Adipocyte (in vitro differentiated cells): ENCODE results near the gene MLLT10.

Experiments
- DNase-seq: peaks from one replicate; pipeline ENCODE4 v3.0.0-alpha.2; 2015; ENCODE audit warnings: low read depth
- H3K27me3 ChIP-seq: replicated peaks from 2 replicates; pipeline ENCODE4 v1.7.0; 2013; ENCODE audit warnings: mild to moderate bottlenecking, low read length, moderate library complexity; ENCODE audit not compliant: control insufficient read depth, insufficient read depth
- H3K36me3 ChIP-seq: 2 replicates; pipeline ENCODE4 v1.7.0; 2013; ENCODE audit warnings: low read length, mild to moderate bottlenecking, moderate library complexity; ENCODE audit not compliant: control insufficient read depth, insufficient read depth, severe bottlenecking
- H3K4me1 ChIP-seq: 2 replicates; pipeline ENCODE4 v1.7.0; 2013; ENCODE audit warnings: mild to moderate bottlenecking, low read length, moderate library complexity; ENCODE audit not compliant: control insufficient read depth, insufficient read depth
- H3K4me3 ChIP-seq: 2 replicates; pipeline ENCODE4 v1.7.0; 2013; ENCODE audit warnings: mild to moderate bottlenecking, low read length, moderate library complexity
- H3K9ac ChIP-seq: 2 replicates; pipeline ENCODE4 v1.7.0; 2013; ENCODE audit warnings: mild to moderate bottlenecking, low read length, moderate library complexity
- H3K9me3 ChIP-seq: 2 replicates; pipeline ENCODE4 v1.7.0; 2013; ENCODE audit warnings: mild to moderate bottlenecking, low read length, moderate library complexity; ENCODE audit not compliant: control insufficient read depth

MLLT10 gene

DNA sequence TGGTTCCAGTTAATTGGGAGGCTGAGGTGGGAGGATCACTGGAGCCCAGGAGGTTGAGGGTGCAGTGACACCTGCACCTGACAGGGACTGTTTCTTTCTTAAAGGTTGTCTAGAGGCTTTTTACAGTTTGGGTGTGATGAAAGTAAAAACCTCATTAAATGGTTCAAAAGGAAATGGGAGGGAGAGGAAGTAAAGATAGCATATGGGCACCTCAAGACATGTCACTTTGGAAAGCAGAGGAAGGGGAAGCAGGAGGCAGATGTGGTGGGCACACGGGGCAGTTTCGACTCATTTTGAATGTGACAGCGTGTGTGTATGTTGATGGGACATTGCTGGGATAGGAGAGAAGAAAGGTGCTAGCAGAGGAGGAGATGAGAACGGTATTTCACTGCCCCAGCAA, 203.1 kb downstream of the MLLT10 start:
- DNase-seq, result no peak
- no peak overlapping the region for H3K4me3 ChIP-seq
- no peak overlapping the region for H3K9ac ChIP-seq
- H3K36me3 ChIP-seq, result peaks cover 85% of the 10 kb centered on the region
- H3K27me3 ChIP-seq, result no peaks in the 10 kb centered on the region
- no peaks in the 10 kb centered on the region for H3K4me1 ChIP-seq
- H3K9me3 ChIP-seq, result no peaks in the 10 kb centered on the region

DNA sequence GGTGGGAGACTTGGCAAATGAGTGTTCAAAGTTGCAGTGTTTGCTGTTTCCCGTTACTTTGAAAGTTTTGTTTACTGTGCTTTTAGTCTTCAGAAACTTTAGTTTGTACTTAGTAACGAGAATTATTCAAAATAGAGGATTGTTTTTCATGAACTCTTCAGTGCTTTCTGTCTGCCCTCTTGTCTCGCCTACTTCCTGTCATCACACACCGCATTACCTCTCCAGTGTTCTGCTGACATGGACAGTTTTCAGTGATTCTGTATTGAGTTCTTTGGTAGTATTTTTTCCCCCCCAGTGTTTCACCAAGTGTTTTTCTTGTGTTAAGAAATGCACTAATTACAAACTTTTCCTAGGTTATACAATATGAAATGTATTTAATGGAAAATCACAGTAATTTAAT, 207.0 kb downstream of the MLLT10 start:
- H3K4me3 ChIP-seq, result no peak overlapping the region
- no peaks in the 10 kb centered on the region for H3K4me1 ChIP-seq
- H3K9me3 ChIP-seq, result no peaks in the 10 kb centered on the region
- no peak for DNase-seq
- H3K9ac ChIP-seq, result no peak overlapping the region
- peaks cover 84% of the 10 kb centered on the region for H3K36me3 ChIP-seq
- H3K27me3 ChIP-seq, result no peaks in the 10 kb centered on the region

DNA sequence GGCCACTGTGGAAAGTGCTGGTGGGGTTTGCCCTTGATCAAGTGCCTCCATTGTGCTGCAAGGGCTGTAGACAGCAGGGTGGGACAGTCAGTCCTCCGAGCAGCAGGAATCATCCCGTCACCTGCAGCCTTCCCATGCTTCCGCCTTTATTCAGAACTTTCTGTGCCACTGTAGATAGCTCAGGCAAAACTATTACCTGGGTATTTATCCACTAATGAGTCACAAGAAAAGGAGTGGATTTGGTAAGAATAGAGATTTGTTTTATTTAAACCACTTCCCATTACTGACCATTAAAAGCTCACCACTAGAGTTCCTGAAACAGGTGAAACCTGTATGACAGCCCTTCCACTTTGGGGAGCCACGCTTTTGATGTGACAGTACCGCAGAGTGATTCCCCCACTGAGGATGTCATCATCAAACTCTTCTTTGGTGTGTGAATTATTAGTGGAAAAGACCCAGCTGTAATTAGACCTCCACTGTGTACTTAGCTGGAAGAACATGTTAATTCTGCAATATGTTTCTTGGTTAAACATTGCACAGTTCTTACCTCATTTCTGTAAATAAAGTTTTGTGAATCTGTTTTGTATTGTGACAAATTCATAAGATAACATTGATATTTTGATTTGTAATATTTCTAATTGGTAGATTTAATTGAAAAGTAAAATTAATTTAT, 208.8 kb downstream of the MLLT10 start:
- Histone ChIP-seq H3K9me3 (no peaks in the 10 kb centered on the region), H3K9ac (no peak overlapping the region), H3K4me3 (no peak overlapping the region), H3K27me3 (no peaks in the 10 kb centered on the region), H3K36me3 (peaks cover 71% of the 10 kb centered on the region), H3K4me1 (no peaks in the 10 kb centered on the region)
- DNase-seq, result no peak

DNA sequence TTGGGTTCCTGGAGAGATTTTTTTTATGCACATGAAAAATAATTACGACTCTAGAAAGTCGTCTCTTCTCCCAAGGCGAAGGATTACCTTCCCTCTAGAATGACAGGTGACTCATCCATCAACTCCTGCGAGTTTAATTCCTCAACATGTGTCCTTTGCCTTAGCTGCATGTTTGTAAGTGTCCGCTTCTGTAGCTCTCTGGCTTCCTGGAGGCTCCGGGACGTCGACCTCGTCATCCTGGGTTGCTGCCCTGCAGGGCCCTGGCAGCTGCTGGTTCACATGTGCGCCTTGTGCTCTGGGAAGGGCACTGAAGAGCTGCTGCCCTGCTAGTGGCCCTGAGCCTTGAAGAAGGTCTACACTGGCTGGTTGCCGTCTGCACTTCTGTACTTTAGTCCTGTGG, 210.2 kb downstream of the MLLT10 start:
- Histone ChIP-seq H3K36me3 (peaks cover 60% of the 10 kb centered on the region), H3K27me3 (no peaks in the 10 kb centered on the region), H3K4me3 (no peak overlapping the region), H3K4me1 (no peaks in the 10 kb centered on the region), H3K9me3 (no peaks in the 10 kb centered on the region), H3K9ac (no peak overlapping the region)
- no peak for DNase-seq

- Histone ChIP-seq H3K27me3 (no peaks in the 10 kb centered on the region), H3K36me3 (peaks cover 41% of the 10 kb centered on the region), H3K9me3 (no peaks in the 10 kb centered on the region), H3K9ac (no peak overlapping the region), H3K4me3 (no peak overlapping the region), H3K4me1 (no peaks in the 10 kb centered on the region)
- no peak for DNase-seq
These were observed 212.1 kb downstream of the MLLT10 start for GRCh38 chr10:21746118-21746517.

DNA sequence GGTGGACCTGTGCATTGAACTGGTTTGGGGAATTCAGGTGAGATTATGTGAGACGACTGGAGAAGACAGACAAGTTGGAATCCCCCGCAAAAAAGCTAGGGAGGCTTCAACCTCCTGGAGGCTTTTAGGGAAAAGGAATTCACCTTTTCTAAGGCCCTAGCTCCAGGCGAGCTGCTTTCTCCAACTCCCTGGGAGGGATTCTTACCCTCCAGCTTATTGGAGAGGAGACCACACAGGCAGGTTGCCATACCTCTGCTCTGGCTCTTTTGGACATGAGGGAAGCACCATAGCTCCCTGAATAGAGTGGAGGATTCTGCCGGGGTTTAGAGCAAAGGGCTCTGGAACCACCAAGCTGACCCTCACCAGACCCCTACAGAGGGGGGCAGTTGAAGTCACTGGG, 213.8 kb downstream of the MLLT10 start:
- H3K9ac ChIP-seq, result no peak overlapping the region
- no peak for DNase-seq
- H3K9me3 ChIP-seq, result no peaks in the 10 kb centered on the region
- H3K36me3 ChIP-seq, result peaks cover 24% of the 10 kb centered on the region
- H3K4me1 ChIP-seq, result no peaks in the 10 kb centered on the region
- H3K27me3 ChIP-seq, result no peaks in the 10 kb centered on the region
- H3K4me3 ChIP-seq, result no peak overlapping the region

GRCh38 chr10:21749788-21750187, 215.8 kb downstream of the MLLT10 start:
- Histone ChIP-seq H3K4me3 (no peak overlapping the region), H3K27me3 (no peaks in the 10 kb centered on the region), H3K9me3 (no peaks in the 10 kb centered on the region), H3K9ac (no peak overlapping the region), H3K36me3 (peaks cover 5% of the 10 kb centered on the region), H3K4me1 (no peaks in the 10 kb centered on the region)
- no peak for DNase-seq

DNA sequence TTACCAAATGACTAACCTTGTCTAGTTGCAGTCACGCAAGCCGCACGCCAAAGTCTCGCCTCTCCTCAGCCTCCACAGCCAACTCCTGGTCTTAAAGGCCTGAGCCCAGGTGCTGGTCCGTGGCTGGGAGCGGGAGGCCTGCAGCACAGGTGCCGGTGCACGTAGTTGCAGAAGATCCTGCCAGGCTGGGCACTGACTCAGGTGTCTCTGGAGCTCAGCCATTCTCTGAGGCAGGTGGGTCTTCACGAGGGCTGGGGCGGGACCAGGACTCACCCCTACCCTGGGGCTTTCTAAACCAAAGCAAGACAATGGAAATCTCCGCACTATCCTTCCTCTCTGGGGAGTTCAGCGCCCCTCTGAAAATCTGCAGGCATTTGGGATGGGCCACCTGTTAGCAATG, 216.4 kb downstream of the MLLT10 start:
- no peak for DNase-seq
- H3K36me3 ChIP-seq, result no peaks in the 10 kb centered on the region
- H3K9ac ChIP-seq, result no peak overlapping the region

DNA sequence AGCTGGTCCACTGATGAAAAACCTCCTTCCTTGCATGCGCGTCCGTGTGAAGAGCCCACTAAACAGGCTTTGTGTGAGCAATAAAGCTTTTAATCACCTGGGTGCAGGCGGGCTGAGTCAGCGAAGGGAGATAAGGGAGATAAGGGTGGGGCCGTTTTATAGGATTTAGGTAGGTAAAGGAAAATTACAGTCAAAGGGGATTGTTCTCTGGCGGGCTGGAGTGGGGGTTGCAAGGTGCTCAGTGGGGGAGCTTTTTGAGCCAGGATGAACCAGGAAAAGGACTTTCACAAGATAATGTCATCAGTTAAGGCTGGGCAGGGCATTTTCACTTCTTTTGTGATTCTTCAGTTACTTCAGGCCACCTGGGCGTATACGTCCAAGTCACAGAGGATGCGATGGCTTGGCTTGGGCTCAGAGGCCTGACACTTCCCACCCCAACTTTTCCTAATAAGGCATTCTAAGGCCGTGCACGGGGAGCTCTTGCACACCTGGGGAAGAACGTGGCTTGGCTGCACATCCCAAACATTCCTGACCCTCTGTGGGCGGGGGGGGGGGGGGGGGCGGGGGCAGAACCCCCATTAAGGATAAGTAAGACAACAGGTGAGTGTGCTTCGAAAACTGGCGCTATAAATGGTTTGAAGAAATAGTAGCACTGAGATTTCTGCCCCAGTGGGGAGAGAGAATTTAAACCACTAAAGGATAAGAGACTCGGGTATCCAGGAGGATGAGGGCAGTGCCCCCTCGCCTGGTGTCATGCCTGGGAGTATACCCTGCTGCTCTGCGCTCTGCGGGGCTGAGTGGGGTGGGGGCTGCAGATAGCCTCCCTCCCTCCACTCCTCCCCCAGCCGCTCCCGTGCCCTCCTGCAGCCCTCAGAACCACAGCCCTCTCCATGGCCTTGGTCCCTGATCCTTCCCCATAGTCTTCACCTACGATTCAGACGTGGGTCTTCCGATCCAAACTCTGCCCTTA, 217.6 kb downstream of the MLLT10 start:
- no peak for DNase-seq
- Histone ChIP-seq H3K36me3 (no peaks in the 10 kb centered on the region), H3K27me3 (no peaks in the 10 kb centered on the region), H3K4me3 (no peak overlapping the region), H3K9ac (no peak overlapping the region), H3K4me1 (no peaks in the 10 kb centered on the region), H3K9me3 (no peaks in the 10 kb centered on the region)

More for the DNA sequence above, 216.4 kb downstream of the MLLT10 start:
- no peaks in the 10 kb centered on the region for H3K4me1 ChIP-seq
- no peaks in the 10 kb centered on the region for H3K27me3 ChIP-seq
- H3K4me3 ChIP-seq, result no peak overlapping the region
- no peaks in the 10 kb centered on the region for H3K9me3 ChIP-seq

DNA sequence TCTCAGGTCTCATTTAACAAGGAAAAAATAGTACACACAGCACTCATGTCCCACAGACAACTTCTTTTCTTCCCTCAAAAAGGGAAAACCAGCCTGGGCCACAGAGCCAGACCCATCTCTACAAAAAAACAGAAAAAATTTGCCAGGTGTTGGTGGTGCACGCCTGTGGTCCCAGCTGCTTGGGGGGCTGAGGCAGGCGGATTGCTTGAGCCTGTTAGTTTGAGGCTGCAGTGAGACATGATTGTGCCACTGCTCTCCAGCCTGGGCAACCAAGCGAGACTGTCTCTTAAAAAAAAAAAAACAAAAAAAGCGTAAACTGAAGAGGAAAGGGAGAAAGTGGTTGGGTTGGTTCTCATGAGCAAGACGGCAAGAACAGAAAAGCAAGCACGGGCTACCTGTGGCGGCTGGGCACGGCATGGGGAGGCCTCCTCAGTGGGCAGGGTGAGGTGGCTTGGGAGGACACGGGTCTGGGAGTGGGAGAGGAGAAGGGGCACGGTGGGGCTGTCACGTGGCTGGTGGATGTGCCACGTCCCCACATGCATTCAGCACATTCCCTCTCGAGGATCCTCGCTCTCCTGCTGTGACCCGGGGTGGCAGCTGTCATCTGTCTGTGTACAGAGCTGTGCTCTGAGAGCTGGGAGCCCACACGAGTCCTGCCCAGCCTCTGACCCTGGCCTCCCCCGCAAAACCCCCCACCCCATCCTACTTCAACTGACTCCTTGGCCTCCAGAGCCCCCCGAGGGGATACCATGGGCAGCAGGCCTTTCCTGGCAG, 219.7 kb downstream of the MLLT10 start:
- Histone ChIP-seq H3K4me1 (no peaks in the 10 kb centered on the region), H3K27me3 (no peaks in the 10 kb centered on the region), H3K9ac (no peak overlapping the region), H3K36me3 (no peaks in the 10 kb centered on the region), H3K9me3 (no peaks in the 10 kb centered on the region), H3K4me3 (no peak overlapping the region)
- no peak for DNase-seq

DNA sequence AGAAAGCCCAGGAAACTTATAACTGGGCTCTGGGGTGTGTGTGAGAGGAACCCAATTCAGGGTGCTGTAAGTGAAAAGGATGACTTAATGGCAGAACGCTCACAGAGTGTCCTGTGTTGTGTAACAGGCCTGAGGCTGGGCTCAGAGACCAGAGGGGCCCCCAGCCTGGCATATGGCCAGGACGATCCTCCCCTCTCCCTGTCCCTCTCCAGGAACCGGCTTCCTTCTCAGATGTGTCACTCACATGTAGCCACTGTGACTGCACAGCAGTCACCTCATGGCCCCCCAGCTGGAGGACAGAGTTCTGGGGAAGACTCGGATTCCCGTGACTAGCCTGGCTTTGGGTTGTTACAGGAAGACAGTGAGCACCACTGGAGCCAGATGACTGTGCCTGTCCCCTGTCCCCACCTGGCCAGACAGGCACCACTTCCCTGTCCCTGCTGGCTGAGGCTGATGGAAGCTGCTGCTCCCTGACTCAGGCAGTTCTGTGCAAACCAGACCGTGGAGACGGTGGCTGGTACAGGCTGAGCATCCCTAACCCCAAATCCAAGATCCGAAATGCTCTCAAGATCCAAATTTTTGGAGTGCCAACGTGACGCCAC, 220.5 kb downstream of the MLLT10 start:
- H3K4me1 ChIP-seq, result no peaks in the 10 kb centered on the region
- H3K9me3 ChIP-seq, result no peaks in the 10 kb centered on the region
- no peaks in the 10 kb centered on the region for H3K27me3 ChIP-seq
- no peak overlapping the region for H3K9ac ChIP-seq
- no peak for DNase-seq
- no peak overlapping the region for H3K4me3 ChIP-seq
- no peaks in the 10 kb centered on the region for H3K36me3 ChIP-seq
